Rectal smooth muscle tissue (tissue), 1 donor: Measurements from ENCODE around the gene ZSWIM7.

Source experiments
- H3K27ac ChIP-seq: one replicate; pipeline ENCODE4 v1.7.0; 2013; ENCODE audit warnings: low read depth, low read length, inconsistent platforms
- H3K27me3 ChIP-seq: one replicate; pipeline ENCODE4 v1.7.0; 2013; ENCODE audit warnings: low read length; ENCODE audit not compliant: control insufficient read depth, insufficient read depth
- H3K36me3 ChIP-seq: one replicate; pipeline ENCODE4 v1.7.0; 2013; ENCODE audit warnings: low read length; ENCODE audit not compliant: control insufficient read depth, insufficient read depth
- H3K4me1 ChIP-seq: one replicate; pipeline ENCODE4 v1.7.0; 2013; ENCODE audit warnings: low read length; ENCODE audit not compliant: control insufficient read depth, insufficient read depth
- H3K4me3 ChIP-seq: one replicate; pipeline ENCODE4 v1.7.0; 2013; ENCODE audit warnings: low read length
- H3K9ac ChIP-seq: one replicate; pipeline ENCODE4 v1.7.0; 2013; ENCODE audit warnings: low read length

The ZSWIM7 gene

GRCh38 chr17:15935891-15936290 is 63.6 kb downstream of the ZSWIM7 start:
- H3K36me3 ChIP-seq = no peaks in the 10 kb centered on the region
- no peak overlapping the region for H3K9ac ChIP-seq
- H3K27ac ChIP-seq = no peak overlapping the region
- H3K4me1 ChIP-seq = no peaks in the 10 kb centered on the region
- H3K27me3 ChIP-seq = no peaks in the 10 kb centered on the region
- no peak overlapping the region for H3K4me3 ChIP-seq

GRCh38 chr17:15934866-15935265 is 64.6 kb downstream of the ZSWIM7 start:
- no peak overlapping the region for H3K4me3 ChIP-seq
- no peak overlapping the region for H3K9ac ChIP-seq
- no peaks in the 10 kb centered on the region for H3K27me3 ChIP-seq
- H3K36me3 ChIP-seq = no peaks in the 10 kb centered on the region
- no peak overlapping the region for H3K27ac ChIP-seq
- no peaks in the 10 kb centered on the region for H3K4me1 ChIP-seq

- H3K4me1 ChIP-seq = peaks cover under 1% of the 10 kb centered on the region
- no peak overlapping the region for H3K9ac ChIP-seq
- no peaks in the 10 kb centered on the region for H3K27me3 ChIP-seq
- no peaks in the 10 kb centered on the region for H3K36me3 ChIP-seq
- H3K27ac ChIP-seq = no peak overlapping the region
- no peak overlapping the region for H3K4me3 ChIP-seq
Observed at GRCh38 chr17:15931394-15931793, 68.1 kb downstream of the ZSWIM7 start.

- Histone ChIP-seq H3K9ac (no peak overlapping the region), H3K4me1 (peaks cover 7% of the 10 kb centered on the region), H3K27me3 (no peaks in the 10 kb centered on the region), H3K36me3 (no peaks in the 10 kb centered on the region), H3K27ac (no peak overlapping the region), H3K4me3 (no peak overlapping the region)
Observed at GRCh38 chr17:15930426-15930825, 69.1 kb downstream of the ZSWIM7 start.

GRCh38 chr17:15929941-15930340 is 69.6 kb downstream of the ZSWIM7 start:
- no peak overlapping the region for H3K4me3 ChIP-seq
- no peaks in the 10 kb centered on the region for H3K27me3 ChIP-seq
- H3K36me3 ChIP-seq = no peaks in the 10 kb centered on the region

GRCh38 chr17:15928286-15928785 is 71.2 kb downstream of the ZSWIM7 start:
- peaks cover 10% of the 10 kb centered on the region for H3K4me1 ChIP-seq
- no peak overlapping the region for H3K9ac ChIP-seq
- H3K27me3 ChIP-seq = no peaks in the 10 kb centered on the region
- H3K27ac ChIP-seq = no peak overlapping the region
- H3K36me3 ChIP-seq = no peaks in the 10 kb centered on the region
- H3K4me3 ChIP-seq = no peak overlapping the region

More at GRCh38 chr17:15929941-15930340, 69.6 kb downstream of the ZSWIM7 start:
- Histone ChIP-seq H3K9ac (no peak overlapping the region), H3K27ac (no peak overlapping the region), H3K4me1 (peaks cover 10% of the 10 kb centered on the region)
